Measurements from ENCODE around the gene LYRM9.
"Not testable (repeated sequence)": the region's sequence is repeated elsewhere in the genome, so short reads cannot be mapped to it uniquely, and the experiment has no call there.

Gene LYRM9

GRCh38 chr17:27837769-27838168 lies 55.4 kb downstream of the LYRM9 start:
- not testable (repeated sequence) for H4K20me1 ChIP-seq, H3K4me2 ChIP-seq, H3K27me3 ChIP-seq, H3K4me3 ChIP-seq, H3K27ac ChIP-seq, H3K36me3 ChIP-seq, H3K4me1 ChIP-seq, H3K9ac ChIP-seq
- peaks cover 5 to 11% (median 10%) of the 10 kb centered on the region in 11 experiments; a peak in 19 of 22 replicates for H3K9me3 ChIP-seq (replicated peaks in 1 of 11)

- Histone ChIP-seq H3K27ac (no peak overlapping the region), H3K4me3 (no peak overlapping the region), H3K27me3 (no peaks in the 10 kb centered on the region), H4K20me1 (no peaks in the 10 kb centered on the region), H3K4me2 (no peak overlapping the region), H3K36me3 (peaks cover 0 to 4% (median 0%) of the 10 kb centered on the region in 11 experiments; a peak in 1 of 22 replicates), H3K4me1 (peaks cover 0 to 8% (median 0%) of the 10 kb centered on the region in 10 experiments; a peak in 6 of 20 replicates), H3K9ac (no peak overlapping the region), H3K9me3 (replicated peaks in 1 of 11) (peaks cover 5 to 13% (median 10%) of the 10 kb centered on the region in 11 experiments; a peak in 19 of 22 replicates)
- TF ChIP-seq Cebpa-rat (IDR thresholded peaks at IDR 0.05) = no peak
Measured at GRCh38 chr17:27836651-27837050, 56.5 kb downstream of the LYRM9 start.

- Histone ChIP-seq H3K27me3 (no peaks in the 10 kb centered on the region), H4K20me1 (no peaks in the 10 kb centered on the region), H3K4me3 (no peak overlapping the region), H3K27ac (no peak overlapping the region), H3K36me3 (peaks cover 0 to 4% (median 0%) of the 10 kb centered on the region in 11 experiments; a peak in 1 of 22 replicates), H3K9me3 (replicated peaks in 1 of 11) (peaks cover 5 to 13% (median 10%) of the 10 kb centered on the region in 11 experiments; a peak in 19 of 22 replicates), H3K4me1 (peaks cover 0 to 8% (median 0%) of the 10 kb centered on the region in 10 experiments; a peak in 6 of 20 replicates), H3K4me2 (no peak overlapping the region), H3K9ac (no peak overlapping the region)
- no peak for TF ChIP-seq Cebpa-rat (IDR thresholded peaks at IDR 0.05)
Measured at GRCh38 chr17:27834571-27834970, 58.6 kb downstream of the LYRM9 start.

- Histone ChIP-seq H3K36me3 (peaks cover 0 to 4% (median 0%) of the 10 kb centered on the region in 11 experiments; a peak in 1 of 22 replicates), H3K4me3 (no peak overlapping the region), H3K4me2 (no peak overlapping the region), H3K4me1 (peaks cover 0 to 8% (median 0%) of the 10 kb centered on the region in 10 experiments; a peak in 6 of 20 replicates), H3K9ac (no peak overlapping the region), H3K9me3 (replicated peaks in 1 of 11) (peaks cover 5 to 15% (median 10%) of the 10 kb centered on the region in 11 experiments; a peak in 19 of 22 replicates), H3K27ac (no peak overlapping the region), H4K20me1 (no peaks in the 10 kb centered on the region), H3K27me3 (no peaks in the 10 kb centered on the region)
- TF ChIP-seq Cebpa-rat (IDR thresholded peaks at IDR 0.05) = no peak
Measured at GRCh38 chr17:27832831-27833230, 60.3 kb downstream of the LYRM9 start.

- not testable (repeated sequence) for H3K4me1 ChIP-seq, H3K27ac ChIP-seq, H3K4me2 ChIP-seq, H4K20me1 ChIP-seq, H3K9ac ChIP-seq, H3K27me3 ChIP-seq, H3K4me3 ChIP-seq, H3K36me3 ChIP-seq
- H3K9me3 ChIP-seq (replicated peaks in 1 of 11) = peaks cover 5 to 16% (median 10%) of the 10 kb centered on the region in 11 experiments; a peak in 19 of 22 replicates
Measured at GRCh38 chr17:27829888-27830287, 63.3 kb downstream of the LYRM9 start.

GRCh38 chr17:27829143-27829711 lies 63.9 kb downstream of the LYRM9 start:
- H3K36me3 ChIP-seq, H3K4me2 ChIP-seq, H3K27ac ChIP-seq, H4K20me1 ChIP-seq, H3K4me1 ChIP-seq, H3K4me3 ChIP-seq, H3K27me3 ChIP-seq, H3K9ac ChIP-seq: not testable (repeated sequence)
- H3K9me3 ChIP-seq (replicated peaks in 1 of 11) = peaks cover 6 to 20% (median 10%) of the 10 kb centered on the region in 11 experiments; a peak in 19 of 22 replicates

Data from BLaER1 treated with 17β-estradiol and CSF1 and Interleukin-3, amounts not matched to agents 10 nM and 100 nM (cell line).